ENCODE data around the gene TOMM40L. TPM values are rescaled to one million over a fixed set of nuclear protein-coding genes. Genes with fewer than 3 reads are reported as not detected.
"Not testable (repeated sequence)": the region's sequence is repeated elsewhere in the genome, so short reads cannot be mapped to it uniquely, and the experiment has no call there.

The TOMM40L gene
- total RNA-seq, 2 donors from 2014 or later, result 31.2 to 34.8 TPM

GRCh38 chr1:161235957-161236775, 10.3 kb downstream of the TOMM40L start:
- no peak for ATAC-seq
- intact Hi-C loops (cut with DNase I), result loop anchor here in 1 of 2 donors (10.0 kb wide), 1 partner anchor 49 kb away; no protein-coding TSS in a partner anchor
- no peak for DNase-seq

GRCh38 chr1:161238039-161238473, 12.2 kb downstream of the TOMM40L start, which contains the start of gene NR1I3:
Gene NR1I3, minus strand, starts transcription at chr1:161238203. Its CDS starts 1,638 bp downstream, at chr1:161236565.
- ATAC-seq, result no peak
- intact Hi-C loops (cut with DNase I), result loop anchor here in 1 of 2 donors (10.0 kb wide), 1 partner anchor 47 kb away; no protein-coding TSS in a partner anchor
- no peak for DNase-seq

- DNase-seq (no peak), ATAC-seq (no peak)
- intact Hi-C loops (cut with DNase I), result no loop called here
These were observed 15.8 kb downstream of the TOMM40L start for GRCh38 chr1:161241682-161242081.

- intact Hi-C loops (cut with DNase I), result no loop called here
- ATAC-seq, result no peak
- no peak for DNase-seq
These were observed 16.5 kb downstream of the TOMM40L start for GRCh38 chr1:161242313-161242712.

GRCh38 chr1:161244888-161245287, 19.0 kb downstream of the TOMM40L start:
- intact Hi-C loops (cut with DNase I), result no loop called here
- DNase-seq, result no peak

GRCh38 chr1:161250100-161250499, 24.2 kb downstream of the TOMM40L start:
- ATAC-seq; DNase-seq; intact Hi-C loops (cut with DNase I): not testable (repeated sequence)

More at GRCh38 chr1:161244888-161245287, 19.0 kb downstream of the TOMM40L start:
- no peak for ATAC-seq

- ATAC-seq, result no peak
- intact Hi-C loops (cut with DNase I), result no loop called here
- DNase-seq, result no peak
These were observed 25.0 kb downstream of the TOMM40L start for GRCh38 chr1:161250829-161251228.

- intact Hi-C loops (cut with DNase I), result no loop called here
- ATAC-seq, result no peak
- no peak for DNase-seq
These were observed 25.7 kb downstream of the TOMM40L start for GRCh38 chr1:161251579-161251978.

GRCh38 chr1:161255302-161255701, 29.4 kb downstream of the TOMM40L start:
- DNase-seq; intact Hi-C loops (cut with DNase I); ATAC-seq: not testable (repeated sequence)

- intact Hi-C loops (cut with DNase I); DNase-seq; ATAC-seq: not testable (repeated sequence)
These were observed 30.2 kb downstream of the TOMM40L start for GRCh38 chr1:161255955-161256520.

GRCh38 chr1:161257109-161257508, 31.2 kb downstream of the TOMM40L start:
- DNase-seq; intact Hi-C loops (cut with DNase I); ATAC-seq: not testable (repeated sequence)

- DNase-seq, result peak; percentile 40
- peak; percentile 86 to 94 for ATAC-seq
- intact Hi-C loops (cut with DNase I), result no loop called here
These were observed 32.8 kb downstream of the TOMM40L start, which contains the start of gene PCP4L1 for GRCh38 chr1:161258439-161259344. Gene PCP4L1, plus strand, starts transcription at chr1:161258745. Its CDS starts 230 bp downstream, at chr1:161258975.

- DNase-seq, result no peak
- intact Hi-C loops (cut with DNase I), result no loop called here
- ATAC-seq, result no peak
These were observed 33.5 kb downstream of the TOMM40L start for GRCh38 chr1:161259345-161259702.

GRCh38 chr1:161259765-161260164, 33.9 kb downstream of the TOMM40L start:
- DNase-seq (no peak), ATAC-seq (no peak)
- intact Hi-C loops (cut with DNase I), result no loop called here

GRCh38 chr1:161260376-161261260, 34.8 kb downstream of the TOMM40L start:
- no peak for ATAC-seq
- DNase-seq, result no peak
- intact Hi-C loops (cut with DNase I), result no loop called here

GRCh38 chr1:161261261-161262235, 35.7 kb downstream of the TOMM40L start:
- no peak for ATAC-seq

GRCh38 chr1:161265305-161265704, 39.4 kb downstream of the TOMM40L start:
- ATAC-seq, result no peak
- no peak for DNase-seq
- intact Hi-C loops (cut with DNase I), result no loop called here

More at GRCh38 chr1:161261261-161262235, 35.7 kb downstream of the TOMM40L start:
- intact Hi-C loops (cut with DNase I), result no loop called here
- DNase-seq, result no peak

Measured in left cardiac atrium (tissue), 4 donors.